Stimulated activated CD4-positive, alpha-beta T cell treated with anti-CD3 and anti-CD28 coated beads, Interleukin-1b, Interleukin-23, amount 100 ng/mL, for 1 hour (primary cell): Measurements from ENCODE around the gene ENPP3.
"Not testable (repeated sequence)": the region's sequence is repeated elsewhere in the genome, so short reads cannot be mapped to it uniquely, and the experiment has no call there.

Experiments used
- DNase-seq, 2 donors: peaks; one replicate each; pipeline ENCODE4 v3.0.0-alpha.2; 2020; ENCODE audit warnings: low read depth in 2 of 2

The ENPP3 gene

DNA sequence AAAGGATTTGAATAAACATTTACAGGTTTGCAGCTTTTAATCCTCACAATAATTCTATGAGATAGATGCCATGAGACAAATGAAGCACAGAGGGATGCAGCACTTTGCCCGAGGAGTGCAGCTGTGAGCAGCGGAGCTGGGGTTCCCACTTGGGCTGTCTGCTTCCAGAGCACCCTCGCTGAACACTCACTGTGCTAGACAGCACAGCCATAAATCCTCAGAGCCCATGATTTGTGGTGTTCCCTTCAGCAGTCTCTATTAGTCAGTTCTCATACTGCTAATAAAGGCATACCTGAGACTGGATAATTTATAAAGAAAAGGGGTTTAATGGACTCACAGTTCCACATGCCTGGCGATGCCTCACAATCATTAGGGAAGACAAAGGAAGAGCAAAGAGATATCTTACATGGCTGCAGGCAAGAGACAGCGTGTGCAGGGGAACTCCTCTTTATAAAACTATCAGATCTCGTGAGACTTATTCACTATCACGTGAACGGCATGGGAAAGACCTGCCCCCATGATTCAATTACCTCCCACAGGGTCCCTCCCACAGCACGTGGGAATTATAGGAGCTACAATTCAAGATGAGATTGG is 99.0 kb downstream of the ENPP3 start:
- no peak for DNase-seq

DNA sequence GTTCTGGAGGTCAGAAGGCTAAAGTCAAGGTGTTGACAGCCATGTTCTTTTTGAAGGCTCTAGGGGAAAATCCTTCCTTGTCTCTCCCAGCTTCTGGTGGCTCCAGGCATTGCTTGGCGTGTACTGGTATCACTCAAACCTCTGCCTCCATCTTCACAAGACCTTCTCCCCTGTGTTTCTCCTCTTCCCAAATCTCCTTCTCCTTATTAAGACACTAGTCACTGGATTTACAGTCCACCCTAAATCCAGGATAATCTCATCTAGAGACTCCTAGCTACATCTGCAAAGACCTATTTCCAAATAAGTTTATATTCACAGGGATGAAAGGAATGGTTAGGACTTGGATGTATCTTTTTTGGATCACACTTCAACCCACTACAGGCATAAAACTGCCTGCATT is 99.7 kb downstream of the ENPP3 start:
- no peak for DNase-seq

DNA sequence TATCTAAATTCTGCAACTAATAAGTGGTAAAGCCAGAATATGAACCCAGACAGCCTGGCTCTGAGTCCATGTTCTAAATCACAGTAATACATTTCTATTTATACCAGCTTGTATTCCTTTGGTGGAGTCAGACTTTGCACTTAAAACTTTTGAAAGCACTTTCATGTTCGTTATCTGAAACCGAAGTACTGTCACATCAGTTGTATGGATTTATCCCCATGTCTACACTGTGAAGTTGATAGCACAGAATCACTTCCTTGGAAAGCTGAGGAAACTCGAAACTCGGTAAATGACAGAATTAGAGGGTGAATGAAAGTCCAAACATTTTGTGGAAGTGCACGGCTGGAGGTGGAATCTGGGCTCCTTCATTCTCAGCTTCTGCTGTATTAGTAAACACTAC is 102.0 kb downstream of the ENPP3 start:
- DNase-seq, result no peak

DNA sequence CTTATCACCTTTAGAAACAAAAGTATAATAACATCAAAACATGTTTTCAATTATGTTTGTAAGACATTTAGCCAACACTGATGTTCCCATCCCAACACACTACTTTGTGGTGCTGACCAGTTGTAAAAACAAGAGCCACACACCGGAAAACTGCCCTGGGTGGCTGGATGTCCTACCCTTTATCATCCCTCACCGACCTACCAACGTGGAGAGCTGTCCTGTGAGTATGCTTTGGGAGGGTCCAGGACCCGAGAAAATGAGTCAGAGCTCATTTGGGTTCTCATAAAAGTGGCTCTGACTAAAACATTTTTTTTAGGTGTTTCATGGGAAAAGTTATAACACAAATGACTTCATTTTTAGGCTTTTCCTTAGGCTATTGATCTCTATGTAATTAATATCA is 103.1 kb downstream of the ENPP3 start:
- no peak for DNase-seq

DNA sequence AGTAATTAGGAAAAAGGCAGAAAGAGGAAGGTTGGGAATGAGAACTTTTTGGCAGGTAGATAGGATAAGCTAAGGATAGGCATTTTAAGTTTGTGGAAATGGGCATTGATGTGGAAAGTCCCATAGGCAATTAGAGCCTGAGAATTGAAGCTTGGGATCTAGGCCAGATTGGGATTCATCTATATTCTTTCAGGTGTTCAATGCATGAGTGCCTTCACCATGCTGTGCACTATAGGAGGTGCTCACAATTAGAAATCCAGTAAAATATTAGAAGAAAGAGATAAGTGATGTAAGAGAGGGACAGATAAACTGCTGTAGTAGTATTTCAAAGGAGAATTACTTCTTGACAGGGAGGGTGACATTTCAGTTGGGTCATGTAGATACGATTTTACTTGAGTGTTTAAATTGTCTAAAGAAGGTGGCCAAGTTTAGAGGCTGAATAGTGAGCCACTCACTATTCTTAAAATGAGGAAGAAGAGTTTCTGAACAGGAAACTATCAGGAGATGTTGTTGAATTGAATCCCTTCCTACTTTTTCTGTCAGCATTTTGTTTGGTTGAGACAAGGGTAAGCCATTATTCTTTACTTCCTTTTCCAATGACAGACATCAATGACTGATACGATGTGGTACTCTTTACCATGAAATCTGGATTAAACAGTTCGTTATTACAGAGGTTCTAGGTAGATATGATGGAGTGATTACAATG is 104.7 kb downstream of the ENPP3 start:
- no peak for DNase-seq

DNA sequence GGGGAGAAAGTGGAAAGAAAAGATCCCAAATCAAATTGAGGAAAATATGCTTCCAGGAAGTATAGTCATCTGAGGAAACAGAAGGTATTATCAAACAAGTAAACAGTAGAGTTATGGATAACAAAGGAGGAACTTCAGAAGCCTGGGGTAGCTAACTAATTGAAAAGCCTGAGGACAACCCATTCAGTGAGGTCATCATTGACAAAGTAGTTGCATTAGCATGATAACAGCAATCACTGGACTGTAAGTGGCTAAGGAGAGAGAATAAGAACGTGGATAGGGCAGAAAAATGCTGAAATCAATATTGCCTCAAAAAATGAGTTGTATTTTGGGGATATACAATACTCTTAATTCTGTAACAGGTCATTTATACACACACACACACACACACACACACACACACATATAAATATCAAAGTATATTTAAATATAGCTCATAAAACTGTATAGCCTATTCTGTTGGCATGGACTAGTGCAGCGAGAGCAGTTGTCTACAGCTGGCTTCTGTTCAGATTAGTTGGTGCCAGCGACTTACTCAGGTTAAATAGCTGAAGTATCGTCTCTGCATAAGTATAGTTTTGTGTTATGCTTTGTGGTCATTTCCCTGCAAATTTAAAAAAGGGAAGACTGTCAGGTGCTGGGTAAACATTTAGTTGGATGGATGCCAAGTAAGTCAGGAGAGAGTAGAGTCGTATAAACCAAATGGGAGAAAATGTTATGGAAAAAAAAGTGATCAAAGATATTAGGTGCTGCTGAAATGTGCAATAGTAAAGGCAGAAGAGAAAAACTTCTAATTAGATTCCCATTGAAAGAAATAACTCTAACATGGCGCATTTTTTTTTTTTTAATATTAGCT is 107.6 kb downstream of the ENPP3 start:
- DNase-seq, result no peak

DNA sequence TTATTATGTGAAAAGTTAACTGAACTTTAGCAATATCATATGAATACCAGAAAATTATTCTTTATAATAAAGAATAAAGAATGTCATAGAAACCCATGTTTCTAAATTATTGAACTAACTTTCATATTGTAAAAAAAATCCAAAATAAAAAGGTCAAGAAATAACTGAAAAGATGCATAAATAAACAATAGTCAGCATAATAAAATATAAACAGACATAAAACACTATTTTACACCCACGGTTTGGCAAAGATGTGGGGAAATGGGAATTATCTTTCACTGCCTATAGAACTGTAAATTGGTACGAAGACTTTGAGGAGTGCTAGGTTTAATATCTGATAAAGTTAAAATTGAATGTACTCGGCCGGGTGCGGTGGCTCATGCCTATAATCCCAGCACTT is 108.4 kb downstream of the ENPP3 start:
- DNase-seq, result no peak

DNA sequence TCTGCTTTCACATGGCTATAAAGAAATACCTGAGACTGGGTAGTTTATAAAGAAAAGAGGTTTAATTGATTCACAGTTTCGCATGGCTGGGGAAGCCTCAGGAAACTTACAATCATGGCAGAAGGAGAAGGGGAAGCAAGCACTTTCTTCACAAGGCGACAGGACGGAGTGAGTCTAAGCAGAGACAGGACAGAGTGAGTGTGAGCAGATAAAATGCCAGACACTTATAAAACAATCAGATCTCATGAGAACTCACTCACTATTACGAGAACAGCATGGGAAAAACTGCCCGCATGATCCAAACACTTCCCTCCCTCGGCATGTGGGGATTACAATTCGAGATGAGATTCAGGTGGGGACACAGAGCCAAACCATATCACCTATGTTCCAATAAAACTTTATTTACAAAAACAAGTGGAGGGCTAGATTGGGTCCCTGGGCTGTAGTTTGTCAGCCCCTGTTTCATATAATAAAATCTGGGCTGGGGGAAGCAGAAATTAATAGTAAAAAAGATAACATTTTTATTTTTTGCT is 110.8 kb downstream of the ENPP3 start:
- no peak for DNase-seq

DNA sequence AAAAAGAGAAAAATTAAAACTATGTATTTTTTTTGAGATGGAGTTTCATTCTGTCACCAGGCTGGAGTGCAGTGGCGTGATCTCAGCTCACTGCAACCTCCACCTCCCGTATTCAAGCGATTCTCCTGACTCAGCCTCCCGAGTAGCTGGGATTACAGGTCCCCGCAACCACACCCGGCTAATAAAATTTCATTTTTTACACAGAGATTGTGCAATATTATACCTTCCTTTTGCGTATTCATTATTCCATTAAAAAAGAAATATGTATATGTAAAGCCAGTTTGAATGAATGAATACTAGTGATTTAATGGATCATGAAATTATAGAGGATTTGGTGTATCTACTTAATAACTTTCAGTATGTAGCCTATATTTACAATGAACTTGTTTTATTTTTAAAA is 111.9 kb downstream of the ENPP3 start:
- no peak for DNase-seq

DNA sequence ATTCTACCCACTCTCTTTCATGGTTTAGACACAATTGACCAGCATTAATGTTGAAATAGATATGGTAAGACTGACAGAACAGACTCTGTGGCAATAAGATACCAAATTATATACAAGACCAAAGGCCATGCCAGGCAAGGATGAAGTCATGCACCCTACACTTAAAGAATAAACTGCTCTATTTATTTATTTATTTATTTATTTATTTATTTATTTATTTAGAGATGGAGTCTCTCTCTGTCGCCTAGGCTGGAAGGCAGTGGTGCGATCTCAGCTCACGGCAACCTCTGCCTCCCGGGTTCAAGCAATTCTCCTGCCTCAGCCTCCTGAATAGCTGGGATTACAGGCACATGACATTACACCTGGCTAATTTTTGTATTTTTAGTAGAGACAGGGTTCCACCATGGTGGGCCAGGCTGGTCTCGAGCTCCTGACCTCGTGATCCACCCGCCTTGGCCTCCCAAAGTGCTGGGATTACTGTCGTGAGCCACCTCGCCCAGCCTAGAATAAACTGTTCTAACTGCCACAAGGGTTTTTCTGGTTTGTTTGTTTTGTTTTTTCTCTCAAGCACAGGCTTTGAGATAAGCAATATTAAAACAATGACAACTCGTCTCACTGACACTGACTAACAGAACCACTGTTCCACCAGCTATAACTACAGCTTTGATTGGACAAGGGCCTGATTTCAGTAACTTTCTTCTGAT is 114.1 kb downstream of the ENPP3 start:
- not testable (repeated sequence) for DNase-seq

DNA sequence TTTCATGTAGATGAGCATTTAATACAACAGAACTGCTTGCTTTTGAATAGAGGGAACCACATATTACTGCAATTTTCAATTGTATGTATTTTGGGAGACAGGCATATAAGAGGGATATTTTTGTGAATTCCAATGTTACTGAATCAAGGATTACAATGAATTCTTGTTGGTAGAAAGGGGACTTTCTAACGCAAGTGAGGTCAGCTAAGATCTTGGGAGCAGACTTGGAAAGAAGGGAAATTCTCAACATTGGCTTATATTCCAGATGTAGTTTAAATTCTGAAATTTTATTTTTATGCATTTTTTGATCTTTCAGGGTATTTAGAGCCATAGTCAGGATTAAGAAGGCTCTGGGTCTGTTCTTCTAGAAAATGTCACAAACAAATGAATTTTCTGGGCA is 117.0 kb downstream of the ENPP3 start:
- DNase-seq, result no peak

DNA sequence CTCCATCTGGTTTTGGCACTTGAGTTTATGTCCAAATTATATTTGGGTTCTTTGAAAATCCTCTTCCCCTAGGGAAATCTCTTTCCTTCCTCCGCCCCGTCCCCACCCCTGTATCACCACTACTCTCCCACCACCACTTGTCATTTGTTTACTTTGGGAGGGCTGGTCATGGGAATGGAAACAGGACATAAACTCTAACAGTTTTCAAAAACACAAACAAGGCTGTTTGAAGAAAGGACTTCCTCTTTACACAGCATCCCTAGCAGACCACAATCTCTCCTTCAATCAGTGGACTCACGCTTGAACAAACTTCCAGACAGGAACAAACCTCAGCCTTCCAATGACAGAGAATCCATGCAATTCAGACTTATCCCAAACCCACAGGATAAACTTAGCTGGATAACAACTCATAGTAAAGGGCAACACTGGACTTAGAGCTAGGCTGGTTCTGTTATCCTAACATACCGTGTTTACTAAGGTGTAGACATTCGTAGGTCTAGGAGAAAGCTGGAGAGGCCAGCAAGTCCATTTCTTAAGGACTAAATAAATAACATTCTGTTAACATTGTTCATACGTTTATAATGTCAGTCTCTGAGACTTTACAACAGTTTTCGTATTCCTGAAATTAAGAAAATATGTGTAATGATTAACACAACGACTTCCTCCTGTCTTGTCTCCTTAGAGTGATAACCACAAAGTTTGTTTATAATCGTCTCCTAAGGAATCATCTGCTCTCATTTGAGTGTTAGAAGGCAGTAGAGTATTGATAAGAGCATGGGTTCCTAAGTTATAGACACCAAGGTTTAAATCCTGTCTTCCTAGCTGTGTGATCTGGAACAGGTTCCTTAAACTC is 117.8 kb downstream of the ENPP3 start:
- no peak for DNase-seq

DNA sequence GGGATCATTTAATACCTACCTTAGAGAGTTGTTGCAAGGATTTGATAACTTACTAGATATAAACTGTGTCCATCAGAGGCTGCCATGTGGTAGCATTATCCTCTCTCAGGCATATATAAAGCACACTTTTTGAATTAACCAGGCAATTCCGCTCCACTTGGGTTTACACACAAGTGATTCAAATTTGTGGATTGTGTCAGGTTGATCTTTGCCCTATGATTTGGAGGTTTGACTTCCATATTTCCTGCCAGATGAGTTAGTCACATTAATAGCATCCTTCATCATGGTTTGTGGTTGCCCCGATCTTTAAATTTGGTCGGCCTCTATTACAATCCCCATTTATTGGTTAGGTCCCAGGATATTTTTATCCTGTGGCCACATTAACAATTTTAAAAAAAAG is 118.5 kb downstream of the ENPP3 start:
- DNase-seq, result no peak

DNA sequence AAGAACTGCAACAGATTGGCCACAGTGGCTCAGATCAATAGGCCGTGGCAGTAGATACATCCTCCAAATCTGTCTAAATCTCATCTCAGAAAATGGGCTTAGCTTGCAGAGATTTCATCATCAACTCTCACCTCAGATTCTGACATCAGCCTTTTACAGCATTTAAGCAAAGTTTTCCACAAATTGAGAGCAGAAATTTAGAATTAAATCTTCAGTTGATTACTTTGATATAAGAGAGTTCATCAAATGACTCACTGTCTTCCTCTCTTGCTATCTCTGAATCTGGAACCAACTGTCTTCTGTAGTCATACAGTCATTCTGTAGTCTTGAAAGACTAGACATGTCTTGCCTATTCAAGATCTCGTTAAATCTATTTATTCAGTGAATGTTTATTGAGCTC is 118.9 kb downstream of the ENPP3 start:
- no peak for DNase-seq

DNA sequence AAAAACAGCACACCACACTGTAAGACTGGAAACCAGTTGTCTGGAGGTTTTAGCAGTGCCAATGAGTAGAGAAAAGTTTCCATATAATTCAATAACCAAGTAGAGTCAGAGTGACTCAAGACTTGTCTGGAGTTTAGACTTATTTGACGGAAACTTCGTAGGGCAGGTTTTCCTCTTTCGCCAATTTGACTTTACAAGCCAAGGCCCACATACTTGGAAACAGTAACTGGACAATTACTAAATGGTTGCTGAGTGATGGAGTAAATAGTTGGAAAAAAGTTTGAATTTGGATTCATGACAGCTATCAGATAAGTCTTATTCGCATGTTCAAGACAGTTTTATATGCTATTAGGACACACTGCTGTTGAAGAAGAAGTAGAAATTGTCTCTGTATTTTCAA is 121.8 kb downstream of the ENPP3 start:
- no peak for DNase-seq

DNA sequence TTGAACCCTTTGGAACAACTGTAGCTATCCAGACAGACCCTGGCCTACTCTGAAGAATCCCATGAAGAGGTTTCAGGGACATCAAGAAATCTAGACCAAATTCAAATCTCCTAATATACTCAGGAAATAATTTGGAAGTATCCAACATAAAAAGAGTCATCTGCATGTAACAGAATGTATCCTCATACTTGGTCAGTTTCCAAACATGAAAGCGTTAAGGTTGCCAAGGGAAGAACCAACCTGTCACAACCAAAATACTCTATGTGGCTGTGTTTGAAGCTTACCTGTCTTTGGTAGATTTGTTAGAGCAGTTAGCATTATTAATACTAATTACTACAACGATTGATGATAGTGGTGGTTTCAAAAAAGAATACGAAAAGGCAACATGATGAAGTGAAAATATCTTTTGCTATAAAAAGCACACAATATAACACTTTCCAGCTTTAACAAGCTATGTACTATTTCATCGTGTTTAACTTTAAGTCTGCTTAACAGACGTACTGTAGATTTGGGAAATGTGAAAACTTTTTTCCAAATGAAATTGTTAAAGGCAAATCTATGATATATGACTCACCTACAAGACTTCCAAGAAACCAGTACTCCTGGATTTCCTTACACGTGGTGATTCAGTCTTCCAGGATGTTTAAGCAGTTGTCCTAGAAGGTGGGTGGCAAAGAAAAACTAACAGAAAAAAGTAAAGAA is 124.1 kb downstream of the ENPP3 start:
- no peak for DNase-seq

DNA sequence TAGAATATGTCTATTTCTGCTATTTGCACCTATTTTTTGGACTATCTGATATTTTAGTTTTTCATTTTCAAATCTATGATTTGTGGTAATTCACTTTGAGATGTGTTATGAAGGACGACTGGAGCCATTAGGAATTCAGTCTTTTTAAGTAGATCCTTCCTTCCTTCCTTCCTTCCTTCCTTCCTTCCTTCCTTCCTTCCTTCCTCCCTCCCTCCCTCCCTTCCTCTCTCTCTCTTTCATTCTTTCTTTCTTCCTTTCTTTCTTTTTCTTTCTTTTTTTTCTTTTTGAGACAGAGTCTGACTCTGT is 124.6 kb downstream of the ENPP3 start:
- DNase-seq, result no peak

DNA sequence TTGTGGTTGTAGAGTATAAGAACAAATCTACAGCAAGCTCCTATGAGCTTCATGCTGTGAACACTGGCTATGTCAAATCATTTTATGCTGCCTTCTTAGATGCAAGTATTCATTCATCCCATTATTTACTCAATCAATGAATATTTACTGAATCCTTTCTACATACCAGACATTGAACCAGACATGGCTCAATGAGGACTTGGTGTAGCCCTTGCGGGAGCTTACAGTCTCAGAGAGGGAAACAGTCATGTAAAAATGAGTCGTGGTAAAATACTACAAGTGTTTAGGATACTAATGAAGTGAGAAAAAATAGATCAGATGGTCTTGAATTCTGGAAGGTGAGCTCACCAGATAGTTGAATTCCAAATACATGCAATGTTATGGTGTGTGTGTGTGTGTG is 125.9 kb downstream of the ENPP3 start:
- DNase-seq, result no peak

DNA sequence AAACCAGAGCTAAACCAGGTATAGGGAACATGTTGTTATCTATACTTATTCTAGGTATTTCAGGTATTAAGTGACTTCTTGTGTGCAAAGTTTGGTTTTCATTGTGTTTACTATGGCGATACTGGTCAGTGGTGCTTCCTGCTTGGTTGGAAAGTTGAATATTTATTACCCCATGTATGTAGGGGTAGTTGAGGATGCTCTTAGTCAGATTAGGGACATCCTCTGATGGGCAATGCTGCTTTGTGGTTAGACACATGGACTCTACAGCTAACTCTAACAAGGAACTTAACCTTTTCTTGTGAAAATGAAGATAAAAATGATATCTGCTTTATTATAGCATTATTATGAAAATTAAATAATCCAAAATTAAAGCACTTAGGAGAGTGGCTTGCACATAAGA is 126.6 kb downstream of the ENPP3 start:
- no peak for DNase-seq

DNA sequence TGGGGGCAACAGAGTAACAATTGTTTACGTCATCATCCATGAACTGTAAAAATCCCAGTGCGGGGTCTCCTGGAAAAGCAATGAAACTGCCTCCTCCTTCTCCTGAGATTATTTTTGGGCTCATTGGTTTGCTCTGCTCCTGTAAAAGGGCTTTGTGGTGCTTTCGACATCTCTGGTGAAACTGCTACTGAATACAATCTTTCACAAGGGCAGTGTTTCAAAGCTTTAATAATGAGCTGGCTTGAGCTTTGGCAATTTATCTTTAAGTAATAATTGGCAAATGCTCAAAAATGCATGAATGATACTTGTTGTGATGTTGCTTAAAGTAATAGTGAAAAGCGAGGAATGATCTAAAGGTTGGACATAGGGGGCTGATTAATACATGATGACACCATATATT is 127.2 kb downstream of the ENPP3 start:
- no peak for DNase-seq
